ENCODE data around the gene TUFT1. TPM values are rescaled to one million over a fixed set of nuclear protein-coding genes. Genes with fewer than 3 reads are reported as not detected.

TUFT1 gene
- total RNA-seq, 1 donor, result 16.3 TPM

DNA sequence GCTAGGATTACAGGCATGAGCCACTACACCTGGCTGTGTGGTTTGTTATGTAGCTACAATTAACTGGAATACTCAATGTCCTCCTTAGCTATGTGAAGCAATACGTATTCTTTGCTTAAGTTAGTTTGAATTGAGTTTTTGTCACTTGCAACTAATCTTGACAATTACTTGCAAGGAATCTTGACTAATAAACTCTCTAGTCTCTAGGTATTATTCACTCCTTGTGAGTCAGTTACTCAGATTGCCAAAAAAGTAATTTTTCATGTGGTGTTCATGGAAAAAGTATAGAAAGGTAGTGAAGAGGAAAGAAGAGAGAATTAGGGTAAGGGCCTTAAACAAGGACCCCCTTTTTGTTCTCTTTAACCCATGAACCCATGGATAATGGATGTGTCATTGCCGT lies 64.2 kb downstream of the TUFT1 start:
- Histone ChIP-seq H3K36me3 (ENCODE audit: insufficient read depth, low read length) (no peaks in the 10 kb centered on the region), H3K9me3 (ENCODE audit: low read depth, low read length) (no peaks in the 10 kb centered on the region), H3K4me3 (ENCODE audit: insufficient read depth, low read length) (no peak overlapping the region), H3K27ac (ENCODE audit: low read depth, low read length) (no peak overlapping the region), H2AFZ (ENCODE audit: low read length) (no peak overlapping the region), H3K79me2 (ENCODE audit: insufficient read depth, low read length) (no peaks in the 10 kb centered on the region), H4K20me1 (ENCODE audit: insufficient read depth, low read length) (no peaks in the 10 kb centered on the region), H3K27me3 (ENCODE audit: insufficient read depth, low read length) (no peaks in the 10 kb centered on the region), H3K4me2 (ENCODE audit: insufficient read depth, low read length) (no peak overlapping the region), H3K4me1 (ENCODE audit: insufficient read depth, low read length) (peaks cover 5% of the 10 kb centered on the region)
- TF ChIP-seq, protein P1, sequence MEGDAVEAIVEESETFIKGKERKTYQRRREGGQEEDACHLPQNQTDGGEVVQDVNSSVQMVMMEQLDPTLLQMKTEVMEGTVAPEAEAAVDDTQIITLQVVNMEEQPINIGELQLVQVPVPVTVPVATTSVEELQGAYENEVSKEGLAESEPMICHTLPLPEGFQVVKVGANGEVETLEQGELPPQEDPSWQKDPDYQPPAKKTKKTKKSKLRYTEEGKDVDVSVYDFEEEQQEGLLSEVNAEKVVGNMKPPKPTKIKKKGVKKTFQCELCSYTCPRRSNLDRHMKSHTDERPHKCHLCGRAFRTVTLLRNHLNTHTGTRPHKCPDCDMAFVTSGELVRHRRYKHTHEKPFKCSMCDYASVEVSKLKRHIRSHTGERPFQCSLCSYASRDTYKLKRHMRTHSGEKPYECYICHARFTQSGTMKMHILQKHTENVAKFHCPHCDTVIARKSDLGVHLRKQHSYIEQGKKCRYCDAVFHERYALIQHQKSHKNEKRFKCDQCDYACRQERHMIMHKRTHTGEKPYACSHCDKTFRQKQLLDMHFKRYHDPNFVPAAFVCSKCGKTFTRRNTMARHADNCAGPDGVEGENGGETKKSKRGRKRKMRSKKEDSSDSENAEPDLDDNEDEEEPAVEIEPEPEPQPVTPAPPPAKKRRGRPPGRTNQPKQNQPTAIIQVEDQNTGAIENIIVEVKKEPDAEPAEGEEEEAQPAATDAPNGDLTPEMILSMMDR (IDR thresholded peaks at IDR 0.05; ENCODE audit: extremely low read depth, low read depth, low read length), result no peak
- DNase-seq (ENCODE audit: insufficient read length, low spot score, missing footprints), result no peak

DNA sequence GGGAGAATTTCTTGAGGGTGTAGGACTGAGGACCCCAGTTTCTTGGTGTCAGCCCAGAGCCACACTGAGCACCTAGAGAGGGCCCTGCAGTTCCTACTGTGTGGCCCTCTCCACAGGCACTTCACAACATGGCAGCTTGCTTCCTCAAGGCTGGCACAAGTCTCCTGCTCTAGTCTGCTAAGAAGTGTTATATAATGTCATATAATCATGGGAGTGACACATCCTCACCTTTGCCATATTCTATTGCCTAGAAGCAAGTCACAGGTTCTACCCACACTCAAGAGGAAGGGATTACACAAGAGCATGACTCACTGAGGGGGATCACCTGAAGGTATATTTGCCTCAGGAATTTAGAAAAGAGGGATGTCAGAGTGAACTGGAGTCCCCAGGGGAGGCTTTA lies 66.3 kb downstream of the TUFT1 start:
- Histone ChIP-seq H3K4me3 (ENCODE audit: insufficient read depth, low read length) (no peak overlapping the region), H2AFZ (ENCODE audit: low read length) (no peak overlapping the region), H3K27ac (ENCODE audit: low read depth, low read length) (no peak overlapping the region), H3K4me1 (ENCODE audit: insufficient read depth, low read length) (peaks cover 9% of the 10 kb centered on the region), H3K27me3 (ENCODE audit: insufficient read depth, low read length) (no peaks in the 10 kb centered on the region), H3K4me2 (ENCODE audit: insufficient read depth, low read length) (no peak overlapping the region), H3K79me2 (ENCODE audit: insufficient read depth, low read length) (no peaks in the 10 kb centered on the region), H3K36me3 (ENCODE audit: insufficient read depth, low read length) (no peaks in the 10 kb centered on the region), H3K9me3 (ENCODE audit: low read depth, low read length) (no peaks in the 10 kb centered on the region), H4K20me1 (ENCODE audit: insufficient read depth, low read length) (no peaks in the 10 kb centered on the region)
- TF ChIP-seq, protein P1 (IDR thresholded peaks at IDR 0.05; ENCODE audit: extremely low read depth, low read depth, low read length), result no peak
- no peak for DNase-seq (ENCODE audit: insufficient read length, low spot score, missing footprints)

DNA sequence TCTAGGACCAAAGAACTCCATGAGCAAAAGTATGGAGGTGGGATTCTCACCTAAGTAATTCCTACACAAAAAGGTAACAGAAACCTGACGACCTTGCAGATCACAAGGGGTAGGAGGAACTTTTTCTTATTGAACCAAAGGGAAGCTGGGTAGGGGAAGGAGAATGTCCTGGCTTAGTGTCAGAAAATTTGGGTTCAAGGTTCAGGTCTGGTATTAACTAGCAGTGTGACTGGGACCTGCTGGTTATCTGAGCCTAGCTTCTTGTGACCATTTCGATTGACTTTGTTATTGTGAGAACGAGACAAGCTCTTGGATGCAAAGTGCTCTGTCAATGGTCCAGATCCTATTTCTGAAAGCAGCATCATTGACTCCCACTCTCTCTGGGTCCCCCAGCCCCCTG lies 66.7 kb downstream of the TUFT1 start:
- H2AFZ ChIP-seq (ENCODE audit: low read length), result no peak overlapping the region
- TF ChIP-seq, protein P1 (IDR thresholded peaks at IDR 0.05; ENCODE audit: extremely low read depth, low read depth, low read length), result no peak
- no peaks in the 10 kb centered on the region for H3K79me2 ChIP-seq (ENCODE audit: insufficient read depth, low read length)
- no peak overlapping the region for H3K4me2 ChIP-seq (ENCODE audit: insufficient read depth, low read length)
- H4K20me1 ChIP-seq (ENCODE audit: insufficient read depth, low read length), result no peaks in the 10 kb centered on the region
- H3K27me3 ChIP-seq (ENCODE audit: insufficient read depth, low read length), result no peaks in the 10 kb centered on the region
- H3K4me3 ChIP-seq (ENCODE audit: insufficient read depth, low read length), result no peak overlapping the region
- H3K36me3 ChIP-seq (ENCODE audit: insufficient read depth, low read length), result no peaks in the 10 kb centered on the region
- H3K27ac ChIP-seq (ENCODE audit: low read depth, low read length), result no peak overlapping the region
- H3K4me1 ChIP-seq (ENCODE audit: insufficient read depth, low read length), result peaks cover 12% of the 10 kb centered on the region
- no peaks in the 10 kb centered on the region for H3K9me3 ChIP-seq (ENCODE audit: low read depth, low read length)
- no peak for DNase-seq (ENCODE audit: insufficient read length, low spot score, missing footprints)

DNA sequence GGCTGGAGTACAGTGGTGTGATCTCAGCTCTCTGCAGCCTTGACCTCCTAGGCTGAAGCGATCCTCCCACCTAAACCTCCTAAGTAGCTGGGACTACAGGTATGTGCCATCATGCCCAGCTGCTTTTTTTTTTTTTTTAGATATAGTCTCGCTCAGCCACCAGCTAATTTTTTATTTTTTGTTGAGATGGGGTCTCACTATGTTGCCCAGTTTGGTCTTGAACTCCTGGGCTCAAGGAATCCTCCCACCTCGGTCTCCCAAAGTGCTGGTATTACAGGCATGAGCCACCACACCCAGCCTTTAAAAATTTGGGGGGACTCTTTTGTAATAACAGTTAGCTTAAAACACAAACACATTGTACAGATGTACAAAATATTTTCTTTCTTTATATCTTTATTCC lies 70.0 kb downstream of the TUFT1 start:
- Histone ChIP-seq H3K4me3 (ENCODE audit: insufficient read depth, low read length) (no peak overlapping the region), H2AFZ (ENCODE audit: low read length) (no peak overlapping the region), H3K4me2 (ENCODE audit: insufficient read depth, low read length) (no peak overlapping the region), H3K27ac (ENCODE audit: low read depth, low read length) (no peak overlapping the region), H3K79me2 (ENCODE audit: insufficient read depth, low read length) (peaks cover 24% of the 10 kb centered on the region), H3K27me3 (ENCODE audit: insufficient read depth, low read length) (no peaks in the 10 kb centered on the region), H3K4me1 (ENCODE audit: insufficient read depth, low read length) (peaks cover 20% of the 10 kb centered on the region), H3K36me3 (ENCODE audit: insufficient read depth, low read length) (no peaks in the 10 kb centered on the region), H4K20me1 (ENCODE audit: insufficient read depth, low read length) (no peaks in the 10 kb centered on the region), H3K9me3 (ENCODE audit: low read depth, low read length) (no peaks in the 10 kb centered on the region)
- no peak for DNase-seq (ENCODE audit: insufficient read length, low spot score, missing footprints)
- TF ChIP-seq, protein P1 (IDR thresholded peaks at IDR 0.05; ENCODE audit: extremely low read depth, low read depth, low read length), result no peak
